Kasumi-1 (cell line): ENCODE measurements around the gene HPSE2.

Source experiments
- DNase-seq, 2 experiments: peaks; one replicate each; lab custom pipeline; 2025; lab: John Stamatoyannopoulos, UW

HPSE2 gene

GRCh38 chr10:98613446-98613845 is 622.2 kb downstream of the HPSE2 start:
- DNase-seq, result no peak

DNA sequence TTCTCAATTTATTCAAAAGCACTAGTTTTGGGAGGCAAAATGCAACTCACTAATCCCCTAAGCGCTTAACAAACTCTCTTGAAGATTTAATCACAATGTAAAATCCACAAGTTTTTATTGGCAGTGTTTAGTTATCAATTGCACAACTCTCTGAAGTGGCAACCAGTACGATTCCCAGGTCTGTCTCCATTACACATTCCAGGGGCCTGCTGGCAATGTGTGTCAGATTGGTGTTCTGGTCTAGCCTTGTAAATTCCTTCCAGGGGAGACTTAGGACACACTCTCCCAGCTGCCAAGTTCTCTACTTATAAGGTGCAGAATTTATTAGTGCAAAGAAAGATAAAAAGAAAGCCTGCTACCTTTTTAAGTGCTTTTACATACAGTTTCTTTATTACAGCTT is 624.2 kb downstream of the HPSE2 start:
- no peak for DNase-seq

GRCh38 chr10:98610836-98611235 is 624.8 kb downstream of the HPSE2 start:
- no peak for DNase-seq

DNA sequence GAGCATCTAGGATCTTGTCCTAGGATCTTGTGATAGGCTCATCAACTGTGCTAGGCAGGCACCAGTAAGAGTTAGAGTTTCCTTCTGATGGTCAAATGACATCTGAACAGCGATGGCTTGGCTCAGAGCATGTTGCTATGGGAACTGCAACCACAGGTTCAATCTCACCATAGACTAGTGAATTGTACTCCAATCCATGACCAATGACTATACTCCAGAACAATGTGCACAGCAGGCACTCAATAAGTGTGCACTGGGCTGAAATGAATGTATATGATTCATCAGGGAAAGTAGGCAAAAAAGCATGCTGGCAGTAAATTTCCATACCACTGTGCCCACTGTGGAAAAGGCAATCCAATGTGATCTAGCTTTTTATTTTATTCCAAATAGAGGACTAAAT is 625.4 kb downstream of the HPSE2 start:
- DNase-seq, result no peak

DNA sequence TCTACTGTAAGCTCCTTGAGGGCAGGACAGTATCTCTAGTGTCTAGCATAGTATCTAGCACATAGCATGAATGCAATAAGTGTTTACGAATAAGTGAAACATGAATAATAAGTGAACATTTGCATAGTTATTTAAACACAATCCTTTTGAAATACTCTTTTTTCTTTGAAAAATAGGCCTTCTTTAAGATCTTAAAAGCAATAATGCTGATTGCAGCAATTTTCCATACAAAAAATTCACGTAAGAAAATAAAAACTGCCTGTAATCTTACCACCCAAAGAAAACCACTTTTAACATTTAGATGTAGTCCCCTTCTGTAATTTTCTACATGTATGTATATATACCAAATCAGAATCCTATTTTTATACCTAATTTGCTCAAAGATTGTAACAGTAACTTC is 626.4 kb downstream of the HPSE2 start:
- DNase-seq, result no peak

- DNase-seq, result no peak
Measured at GRCh38 chr10:98608411-98608810, 627.2 kb downstream of the HPSE2 start.

DNA sequence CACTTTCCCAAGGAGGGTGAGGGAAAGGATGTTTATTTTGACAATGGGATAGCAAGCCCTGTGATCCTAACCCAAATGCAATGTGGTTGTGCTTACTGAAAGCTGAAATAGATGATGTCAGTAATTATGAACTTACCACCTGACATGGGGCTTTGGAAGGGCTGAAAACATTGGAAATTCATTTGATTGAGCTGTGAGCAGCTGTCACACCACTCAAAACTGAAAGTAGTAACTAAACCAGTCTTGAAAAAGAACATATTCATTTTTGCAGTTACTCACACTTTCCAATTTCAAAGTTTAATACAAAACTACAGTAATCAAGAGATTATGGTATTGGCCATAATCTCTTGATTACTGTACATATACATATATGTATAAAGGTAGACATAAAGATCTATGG is 633.4 kb downstream of the HPSE2 start:
- DNase-seq, result no peak

DNA sequence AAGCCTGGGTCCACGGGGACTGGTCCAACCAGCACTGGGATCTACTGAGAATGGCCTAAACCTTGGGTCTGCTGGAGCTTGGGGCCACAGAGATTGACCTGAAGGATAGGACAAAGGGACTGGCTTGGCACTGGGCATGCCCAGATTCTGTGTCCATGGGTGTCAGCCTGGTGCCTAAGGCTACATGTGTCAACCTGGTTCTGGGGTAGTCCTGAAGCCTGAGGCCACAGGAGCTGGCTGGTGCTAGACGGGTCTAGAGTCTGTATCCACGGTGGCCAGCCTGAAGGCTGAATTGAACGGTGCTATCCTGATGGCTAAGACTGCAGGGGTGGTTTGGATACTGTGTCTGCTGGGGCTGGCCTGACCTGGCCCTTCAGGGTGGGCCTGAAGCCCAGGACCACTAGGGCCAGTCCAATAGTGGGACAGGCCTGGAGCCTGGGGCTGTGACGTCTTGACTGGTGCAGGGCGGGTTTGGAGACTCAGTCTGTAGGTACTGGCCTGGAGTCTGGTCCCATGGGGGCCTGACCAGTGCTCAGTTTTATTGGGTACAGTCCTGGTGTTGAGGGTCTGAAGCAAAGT is 636.5 kb downstream of the HPSE2 start:
- DNase-seq, result no peak

DNA sequence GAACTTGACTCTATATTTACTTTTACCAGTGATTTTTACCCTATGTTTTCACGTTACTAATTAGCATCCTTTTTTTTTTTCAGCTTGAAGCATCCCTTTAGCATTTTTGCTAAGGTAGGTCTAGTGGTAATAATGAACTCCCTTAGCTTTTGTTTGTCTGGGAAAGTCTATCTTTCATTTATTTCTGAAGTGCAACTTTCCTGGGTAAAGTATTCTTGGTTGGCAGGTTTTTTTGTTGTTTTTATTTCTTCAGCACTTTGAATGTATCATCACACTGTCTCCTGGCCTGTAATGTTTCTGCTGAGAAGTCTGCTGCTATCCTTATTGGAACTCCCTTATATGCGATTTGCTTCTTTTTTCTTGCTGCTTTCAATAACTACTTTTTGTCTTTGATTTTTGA is 639.2 kb downstream of the HPSE2 start:
- no peak for DNase-seq

- DNase-seq, result no peak
Measured at GRCh38 chr10:98589691-98590090, 646.0 kb downstream of the HPSE2 start.

DNA sequence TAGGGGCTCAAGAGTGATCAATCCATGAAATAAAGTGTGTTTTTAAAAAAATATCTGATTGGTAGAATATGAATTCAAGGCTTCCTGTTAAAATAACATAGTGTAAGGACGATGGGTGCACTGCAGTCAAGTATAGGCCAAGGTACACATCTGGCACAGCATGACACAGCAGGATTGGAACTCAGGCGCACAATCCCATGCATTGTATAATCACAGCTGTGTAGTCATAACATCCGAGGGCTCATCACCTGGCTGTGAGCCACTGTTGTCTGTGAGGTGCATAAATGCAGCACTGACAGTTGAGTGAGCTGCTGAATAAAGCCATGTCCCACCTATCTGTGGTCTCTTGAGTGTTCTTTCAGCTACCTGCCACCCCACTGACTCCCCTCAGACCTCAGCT is 646.6 kb downstream of the HPSE2 start:
- no peak for DNase-seq

DNA sequence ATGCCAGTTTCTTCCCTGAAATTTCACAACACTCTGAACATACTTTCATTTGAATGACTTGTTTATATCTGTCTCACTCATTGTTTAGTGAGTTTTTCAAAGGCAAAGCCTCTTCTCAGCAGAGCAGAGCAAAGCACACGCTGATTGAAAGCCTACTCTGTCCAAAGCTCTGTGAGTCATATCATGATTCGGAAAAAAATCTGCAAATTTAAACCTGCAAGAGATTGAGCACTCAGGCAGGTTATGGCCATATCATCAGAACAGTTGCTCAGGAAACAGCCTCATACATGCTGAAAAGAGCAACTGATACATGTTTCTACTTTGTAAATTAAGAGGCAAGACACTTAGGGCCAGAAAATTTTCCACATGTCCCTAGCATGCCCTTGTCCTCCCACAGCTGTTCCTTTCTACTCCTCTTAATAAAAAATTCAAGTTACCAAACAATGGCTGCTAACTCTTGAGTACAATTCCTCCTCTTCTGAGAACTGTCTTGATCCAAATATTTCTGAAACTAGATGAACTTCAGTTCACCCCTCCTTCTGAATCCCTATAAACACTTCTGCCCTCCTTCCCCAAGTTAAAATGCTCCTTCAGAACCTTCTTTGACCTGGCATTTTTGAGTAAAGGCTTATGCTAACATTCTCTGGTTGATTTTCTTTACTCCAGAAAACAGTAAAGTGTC is 648.4 kb downstream of the HPSE2 start:
- no peak for DNase-seq

DNA sequence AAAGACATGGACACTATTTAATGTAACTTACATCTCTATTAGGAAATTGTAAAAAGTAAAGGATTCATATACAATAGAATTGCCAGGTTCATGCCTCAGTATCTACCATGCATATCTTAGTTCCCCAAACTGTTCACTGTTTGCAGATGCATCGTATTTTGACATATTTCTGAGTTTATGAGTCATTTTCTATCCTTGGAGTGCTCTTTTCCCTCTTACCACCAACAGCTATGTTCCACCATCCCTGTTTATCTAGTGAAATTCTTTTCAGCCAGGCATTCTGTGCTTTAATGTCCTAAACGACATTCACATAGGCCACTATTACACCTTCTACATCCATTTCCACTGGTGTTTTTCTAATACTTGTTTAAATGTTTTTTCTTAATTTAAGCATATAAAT is 649.6 kb downstream of the HPSE2 start:
- no peak for DNase-seq

DNA sequence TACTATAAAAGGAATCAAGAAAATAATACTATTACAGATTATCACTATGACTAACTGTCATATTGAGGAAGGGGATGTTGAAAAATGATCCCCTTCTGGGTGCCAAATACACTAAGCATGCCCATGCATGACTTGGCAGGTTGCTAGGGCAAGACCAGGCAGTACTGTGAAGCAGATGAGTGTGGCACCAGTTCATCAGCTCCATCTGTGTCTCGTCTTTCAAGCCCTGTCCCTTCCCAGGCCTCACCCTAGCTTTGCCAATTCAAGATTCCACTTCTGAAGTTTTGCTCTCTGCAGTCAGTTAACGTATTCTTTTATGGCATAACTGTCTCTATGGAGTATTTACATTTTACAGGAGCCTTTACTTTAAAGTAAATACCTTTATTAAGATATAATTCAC is 653.3 kb downstream of the HPSE2 start:
- DNase-seq, result no peak

DNA sequence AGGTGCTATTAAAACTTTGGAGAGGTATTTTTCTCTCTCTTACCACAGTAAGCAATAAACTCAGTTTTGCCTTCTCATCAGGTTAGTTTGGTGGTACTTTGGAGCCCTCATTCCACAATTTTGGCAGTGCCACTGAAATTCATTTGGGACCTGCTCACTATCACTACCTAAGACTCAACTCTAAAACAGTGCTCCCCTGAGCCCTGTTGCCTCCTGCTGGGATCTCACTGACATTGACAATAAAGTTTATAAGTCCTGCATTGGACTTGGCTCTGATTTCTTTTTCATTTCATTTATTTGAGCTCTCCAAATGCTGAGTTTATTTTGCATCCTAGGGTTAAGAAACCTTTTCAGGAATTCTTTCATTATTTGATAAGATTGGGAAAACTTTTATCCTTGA is 658.1 kb downstream of the HPSE2 start:
- DNase-seq, result no peak

- no peak for DNase-seq
Measured at GRCh38 chr10:98577168-98577567, 658.5 kb downstream of the HPSE2 start.

DNA sequence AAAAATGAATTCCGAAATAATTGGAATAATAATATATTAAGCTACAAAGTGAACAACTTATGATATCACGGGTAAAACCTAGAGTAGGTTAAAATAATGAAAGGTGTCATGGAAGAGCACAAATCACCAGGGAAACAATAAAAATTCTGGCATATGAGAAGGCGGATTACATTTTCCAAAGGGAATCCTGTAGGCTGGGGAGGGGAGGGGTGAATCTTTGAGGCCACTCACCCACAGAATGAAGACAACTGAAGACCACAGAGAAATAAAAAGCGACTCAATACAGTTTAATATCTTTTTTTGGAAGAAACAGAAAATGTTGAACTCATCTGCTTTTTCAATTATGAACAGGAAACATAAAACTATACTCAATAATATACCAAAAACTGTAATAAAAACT is 659.6 kb downstream of the HPSE2 start:
- no peak for DNase-seq

DNA sequence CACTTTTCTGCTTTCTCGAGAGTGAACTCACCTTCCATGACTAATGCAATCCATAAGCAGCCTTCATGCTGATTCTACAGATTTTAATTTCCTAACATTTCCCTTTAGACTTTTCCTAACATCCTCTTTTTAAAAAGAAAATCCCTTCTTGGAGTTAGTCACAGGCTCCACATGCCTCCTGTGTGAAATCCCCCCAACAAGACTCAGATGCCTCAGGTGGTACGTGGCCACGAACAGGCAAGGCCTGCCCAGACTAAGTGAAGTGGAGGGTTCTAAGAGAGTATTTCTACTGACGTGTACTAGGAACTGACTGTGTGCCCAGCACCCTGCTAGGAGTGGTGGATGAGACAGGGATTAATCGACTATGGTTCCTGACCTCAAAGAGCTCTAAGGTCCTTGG is 663.1 kb downstream of the HPSE2 start:
- no peak for DNase-seq

- DNase-seq, result no peak
Measured at GRCh38 chr10:98570834-98571233, 664.8 kb downstream of the HPSE2 start.

GRCh38 chr10:98569853-98570252 is 665.8 kb downstream of the HPSE2 start:
- no peak for DNase-seq

DNA sequence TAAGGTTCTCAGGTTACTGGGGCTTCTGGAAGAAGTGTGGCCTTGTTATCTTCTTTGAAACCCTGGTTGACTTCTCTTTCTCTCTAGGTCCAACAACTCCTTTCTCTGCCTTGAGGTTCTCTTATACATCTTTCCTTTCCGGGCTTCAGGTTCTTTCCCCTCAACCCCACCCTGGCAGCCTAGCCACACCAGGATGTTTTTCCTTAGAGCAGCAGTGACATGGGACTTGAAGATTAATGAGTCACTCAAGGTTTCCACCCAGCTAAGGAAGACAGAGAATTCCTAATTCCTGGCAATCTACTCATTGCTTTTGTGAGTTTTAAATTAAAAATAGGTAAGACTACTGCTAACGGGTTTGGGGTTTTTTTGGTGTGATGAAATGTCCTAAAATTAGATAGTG is 667.1 kb downstream of the HPSE2 start:
- no peak for DNase-seq

DNA sequence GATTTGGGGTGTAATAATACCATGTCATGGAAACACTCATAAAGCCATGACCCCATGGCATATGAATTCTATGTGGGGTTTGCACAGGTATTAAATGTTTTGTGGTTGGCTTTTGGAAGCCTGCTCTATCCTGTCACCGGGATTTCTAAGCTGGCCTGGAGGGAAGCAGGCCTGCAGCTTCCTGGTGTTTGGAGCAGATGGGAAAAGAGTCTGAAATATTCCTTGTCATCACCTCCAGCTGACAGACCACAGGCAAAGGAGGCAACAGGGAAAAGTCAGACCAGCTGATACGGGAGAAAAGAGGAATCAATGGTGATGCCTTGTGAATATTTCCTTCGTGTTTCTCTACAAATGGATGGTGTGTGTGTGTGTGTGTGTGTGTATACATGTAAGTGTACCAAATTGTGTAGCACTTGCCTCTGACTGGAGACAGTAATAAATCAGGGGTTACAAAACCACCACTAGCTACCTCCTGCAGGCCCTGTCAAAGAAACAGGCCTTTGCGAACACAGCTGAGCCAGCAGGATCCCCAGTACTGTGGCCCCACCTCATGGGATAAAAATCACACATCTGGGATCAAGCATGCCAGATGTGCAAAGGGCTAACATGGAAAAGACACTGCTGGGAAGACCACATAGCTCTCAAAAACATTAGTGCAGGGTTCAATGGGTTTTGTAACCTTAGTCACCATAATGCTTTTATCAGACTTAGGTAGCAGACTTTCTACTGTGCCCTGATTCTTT is 668.1 kb downstream of the HPSE2 start:
- no peak for DNase-seq

- DNase-seq, result no peak
Measured at GRCh38 chr10:98563811-98564210, 671.8 kb downstream of the HPSE2 start.

GRCh38 chr10:98560565-98560964 is 675.1 kb downstream of the HPSE2 start:
- DNase-seq, result no peak
